Measurements from ENCODE around the gene ZNF385C.
A peak's percentile ranks its signal among the peaks of the same experiment; 100 is the strongest.
"Not testable (repeated sequence)": the region's sequence is repeated elsewhere in the genome, so short reads cannot be mapped to it uniquely, and the experiment has no call there.

Gene ZNF385C

GRCh38 chr17:42027590-42027889, 70.7 kb downstream of the ZNF385C start:
- no peak for DNase-seq (ENCODE audit: low read depth)
- TF ChIP-seq, protein P1, sequence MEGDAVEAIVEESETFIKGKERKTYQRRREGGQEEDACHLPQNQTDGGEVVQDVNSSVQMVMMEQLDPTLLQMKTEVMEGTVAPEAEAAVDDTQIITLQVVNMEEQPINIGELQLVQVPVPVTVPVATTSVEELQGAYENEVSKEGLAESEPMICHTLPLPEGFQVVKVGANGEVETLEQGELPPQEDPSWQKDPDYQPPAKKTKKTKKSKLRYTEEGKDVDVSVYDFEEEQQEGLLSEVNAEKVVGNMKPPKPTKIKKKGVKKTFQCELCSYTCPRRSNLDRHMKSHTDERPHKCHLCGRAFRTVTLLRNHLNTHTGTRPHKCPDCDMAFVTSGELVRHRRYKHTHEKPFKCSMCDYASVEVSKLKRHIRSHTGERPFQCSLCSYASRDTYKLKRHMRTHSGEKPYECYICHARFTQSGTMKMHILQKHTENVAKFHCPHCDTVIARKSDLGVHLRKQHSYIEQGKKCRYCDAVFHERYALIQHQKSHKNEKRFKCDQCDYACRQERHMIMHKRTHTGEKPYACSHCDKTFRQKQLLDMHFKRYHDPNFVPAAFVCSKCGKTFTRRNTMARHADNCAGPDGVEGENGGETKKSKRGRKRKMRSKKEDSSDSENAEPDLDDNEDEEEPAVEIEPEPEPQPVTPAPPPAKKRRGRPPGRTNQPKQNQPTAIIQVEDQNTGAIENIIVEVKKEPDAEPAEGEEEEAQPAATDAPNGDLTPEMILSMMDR (conservative IDR thresholded peaks at IDR 0.05; ENCODE audit: control insufficient read depth, insufficient read depth, low read depth, low read length), result no peak
- no peak overlapping the region for H3K4me3 ChIP-seq (ENCODE audit: control insufficient read depth, low read depth, low read length)

- TF ChIP-seq, protein P1 (conservative IDR thresholded peaks at IDR 0.05; ENCODE audit: control insufficient read depth, insufficient read depth, low read depth, low read length), result no peak
- no peak overlapping the region for H3K4me3 ChIP-seq (ENCODE audit: control insufficient read depth, low read depth, low read length)
- DNase-seq (ENCODE audit: low read depth), result no peak
These were observed 71.2 kb downstream of the ZNF385C start for GRCh38 chr17:42026857-42027589.

DNA sequence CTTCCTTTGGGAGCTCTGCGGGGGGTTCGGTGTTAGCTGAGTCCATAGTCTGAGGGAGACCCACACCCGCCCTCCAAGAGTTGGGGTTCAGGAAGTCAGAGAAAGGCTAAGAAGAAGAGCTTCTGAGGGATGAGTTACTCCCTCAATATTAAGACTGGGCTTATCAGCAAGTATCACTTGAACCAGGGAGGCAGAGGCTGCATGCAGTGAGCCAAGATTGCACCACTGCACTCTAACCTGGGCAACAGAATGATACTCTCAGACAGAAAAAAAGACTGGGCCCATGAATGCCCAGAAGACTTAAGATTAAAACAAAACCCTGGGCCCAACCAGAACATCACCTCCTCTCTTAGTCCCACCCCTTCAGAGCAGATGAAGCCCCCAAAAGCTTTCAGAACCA, 72.3 kb downstream of the ZNF385C start:
- TF ChIP-seq, protein P1 (conservative IDR thresholded peaks at IDR 0.05; ENCODE audit: control insufficient read depth, insufficient read depth, low read depth, low read length), result no peak
- DNase-seq (ENCODE audit: low read depth), result no peak
- H3K4me3 ChIP-seq (ENCODE audit: control insufficient read depth, low read depth, low read length), result no peak overlapping the region

DNA sequence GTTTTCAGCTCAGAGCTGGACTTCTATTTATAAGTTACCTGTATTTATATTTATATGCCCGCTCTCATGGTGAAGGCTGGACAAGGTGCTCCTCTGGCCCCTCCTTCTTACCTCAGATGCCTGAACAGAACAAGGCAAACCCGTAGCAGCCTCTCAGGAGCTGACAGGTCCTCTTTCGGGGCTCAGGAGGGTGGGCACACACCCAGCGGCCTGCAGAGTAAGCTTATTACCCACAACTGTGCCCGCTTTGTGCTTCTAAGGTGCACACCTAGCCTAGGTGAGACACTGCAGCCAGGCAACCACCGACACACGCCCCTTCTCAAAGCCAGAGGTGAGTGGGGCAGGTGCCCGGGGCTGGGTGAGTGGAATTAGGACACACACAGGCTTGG, 73.1 kb downstream of the ZNF385C start:
- TF ChIP-seq, protein P1 (conservative IDR thresholded peaks at IDR 0.05; ENCODE audit: control insufficient read depth, insufficient read depth, low read depth, low read length), result no peak
- no peak overlapping the region for H3K4me3 ChIP-seq (ENCODE audit: control insufficient read depth, low read depth, low read length)
- no peak for DNase-seq (ENCODE audit: low read depth)

- no peak overlapping the region for H3K4me3 ChIP-seq (ENCODE audit: control insufficient read depth, low read depth, low read length)
- TF ChIP-seq, protein P1 (conservative IDR thresholded peaks at IDR 0.05; ENCODE audit: control insufficient read depth, insufficient read depth, low read depth, low read length), result no peak
- peak; percentile 42 for DNase-seq (ENCODE audit: low read depth)
These were observed 74.5 kb downstream of the ZNF385C start for GRCh38 chr17:42023524-42024349.

GRCh38 chr17:42020845-42021244, 77.4 kb downstream of the ZNF385C start:
- not testable (repeated sequence) for DNase-seq (ENCODE audit: low read depth)
- H3K4me3 ChIP-seq (ENCODE audit: control insufficient read depth, low read depth, low read length), result peak overlapping the region; percentile 96

All from fibroblast of mammary gland (primary cell).